SIG-M5 (cell line): ENCODE measurements around the gene CBLC.

Experiments used
- DNase-seq: peaks from one replicate; lab custom pipeline; 2025; lab: John Stamatoyannopoulos, UW

CBLC gene

GRCh38 chr19:44799627-44800346, 22.1 kb downstream of the CBLC start:
- no peak for DNase-seq

GRCh38 chr19:44800461-44800860, 22.8 kb downstream of the CBLC start:
- DNase-seq = no peak

GRCh38 chr19:44803442-44804428, 26.0 kb downstream of the CBLC start:
- DNase-seq = no peak

GRCh38 chr19:44806291-44806690, 28.6 kb downstream of the CBLC start:
- DNase-seq = no peak

- DNase-seq = no peak
These were observed 29.5 kb downstream of the CBLC start for GRCh38 chr19:44807162-44807561.

- DNase-seq = no peak
These were observed 30.2 kb downstream of the CBLC start for GRCh38 chr19:44807652-44808462.

GRCh38 chr19:44808463-44809371, 31.0 kb downstream of the CBLC start, which contains the start of gene BCAM:
TSS of gene BCAM (plus strand) at chr19:44809103. CDS start at chr19:44809125, 22 bp downstream.
- no peak for DNase-seq

- DNase-seq = no peak
These were observed 32.0 kb downstream of the CBLC start for GRCh38 chr19:44809577-44810233.

GRCh38 chr19:44810234-44811121, 32.8 kb downstream of the CBLC start:
- DNase-seq = no peak

- DNase-seq = no peak
These were observed 33.4 kb downstream of the CBLC start for GRCh38 chr19:44811122-44811419.

GRCh38 chr19:44812142-44812718, 34.5 kb downstream of the CBLC start:
- DNase-seq = no peak

- DNase-seq = no peak
These were observed 35.6 kb downstream of the CBLC start for GRCh38 chr19:44813070-44813840.

- DNase-seq = no peak
These were observed 36.3 kb downstream of the CBLC start for GRCh38 chr19:44813841-44814470.

GRCh38 chr19:44814517-44814916, 36.8 kb downstream of the CBLC start:
- no peak for DNase-seq

- no peak for DNase-seq
These were observed 38.6 kb downstream of the CBLC start for GRCh38 chr19:44816301-44816700.

GRCh38 chr19:44817725-44818465, 40.2 kb downstream of the CBLC start:
- DNase-seq = no peak

GRCh38 chr19:44818466-44819031, 40.9 kb downstream of the CBLC start:
- DNase-seq = no peak
